ELF-1 (cell line): Measurements from ENCODE around the gene LCA5L.

Experiments
- DNase-seq: peaks from one replicate; pipeline ENCODE4 v3.0.0-alpha.2; 2016; ENCODE audit warnings: low read depth, low spot score

Gene LCA5L

GRCh38 chr21:39445321-39446269 lies at the start of gene LCA5L:
LCA5L (minus strand) TSS chr21:39445778; CDS start chr21:39428493, 17,285 bp downstream.
- peak; percentile 97 for DNase-seq

DNA sequence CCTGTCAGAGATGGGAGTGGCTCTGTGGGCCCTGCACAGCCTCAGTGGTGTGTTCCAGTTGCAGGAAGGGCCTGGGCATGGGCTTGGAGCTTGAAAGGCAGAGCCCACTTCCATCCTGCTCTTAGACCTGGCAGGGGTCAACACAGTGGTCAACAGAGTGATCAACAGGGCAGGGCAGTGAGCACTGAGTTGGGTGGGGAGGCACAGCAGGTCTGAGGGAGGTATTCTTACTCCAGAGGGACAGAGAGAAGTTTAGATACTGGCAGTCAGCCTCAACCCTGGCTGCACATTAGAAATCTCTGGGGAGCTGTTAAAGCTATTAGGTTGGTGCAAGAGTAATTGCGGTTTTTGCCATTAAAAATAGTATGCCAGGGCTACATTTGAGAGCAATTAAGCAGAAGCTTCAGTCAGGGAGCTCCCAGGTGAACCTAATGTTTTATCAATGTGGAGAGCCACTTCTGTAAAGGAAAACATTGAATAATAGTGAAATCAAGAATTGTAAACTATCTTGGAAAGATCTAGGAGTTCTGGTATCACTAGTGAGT lies 43.9 kb upstream of the LCA5L start:
- DNase-seq = no peak

DNA sequence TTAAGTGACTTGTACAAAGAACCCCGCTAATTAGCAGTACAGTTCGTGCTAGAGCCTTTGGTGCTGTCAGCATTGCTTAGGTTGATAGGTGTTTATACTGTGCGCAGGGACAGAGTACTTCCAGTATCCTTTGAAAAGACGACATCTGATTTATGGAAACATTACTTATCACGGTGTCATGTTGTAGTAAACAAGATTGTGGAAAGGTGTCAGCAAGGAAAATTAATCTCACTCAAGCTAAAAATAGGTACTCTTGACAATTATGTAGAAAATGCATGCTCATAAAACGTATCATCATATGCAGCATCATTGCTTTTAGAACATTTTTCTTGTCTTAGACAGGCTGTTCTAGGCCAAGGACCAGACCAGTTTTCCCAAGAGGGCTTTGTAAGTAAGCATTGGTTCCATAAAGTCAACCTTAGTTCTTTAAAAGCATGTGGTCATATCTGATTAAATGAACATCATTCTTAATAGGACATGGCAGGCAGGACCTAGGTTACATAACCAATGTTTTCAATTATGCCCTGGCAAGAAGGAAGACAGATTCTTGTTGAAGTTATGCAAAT lies 39.2 kb upstream of the LCA5L start:
- no peak for DNase-seq

GRCh38 chr21:39483917-39484316 lies 38.3 kb upstream of the LCA5L start:
- DNase-seq = no peak

GRCh38 chr21:39481886-39482285 lies 36.3 kb upstream of the LCA5L start:
- no peak for DNase-seq

GRCh38 chr21:39480271-39480670 lies 34.7 kb upstream of the LCA5L start:
- no peak for DNase-seq

DNA sequence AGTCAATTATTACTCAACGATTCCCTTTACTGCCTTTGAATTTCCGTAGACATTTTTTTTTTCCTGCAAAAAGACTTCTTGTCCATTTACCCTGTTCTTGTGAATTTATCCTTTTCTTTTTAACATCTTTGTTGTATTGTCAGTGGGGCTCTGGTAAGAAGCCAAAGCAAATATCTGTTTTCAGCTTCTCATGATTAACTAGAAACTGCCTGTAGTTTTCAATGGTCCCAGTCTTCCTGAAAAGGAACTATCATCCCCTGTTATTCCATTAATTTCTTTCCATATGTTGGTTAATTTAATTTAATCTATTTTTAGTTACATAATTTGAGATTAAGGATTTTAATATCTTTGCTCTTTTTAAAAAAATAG lies 34.2 kb upstream of the LCA5L start:
- no peak for DNase-seq

GRCh38 chr21:39479164-39479813 lies 33.7 kb upstream of the LCA5L start:
- no peak for DNase-seq

DNA sequence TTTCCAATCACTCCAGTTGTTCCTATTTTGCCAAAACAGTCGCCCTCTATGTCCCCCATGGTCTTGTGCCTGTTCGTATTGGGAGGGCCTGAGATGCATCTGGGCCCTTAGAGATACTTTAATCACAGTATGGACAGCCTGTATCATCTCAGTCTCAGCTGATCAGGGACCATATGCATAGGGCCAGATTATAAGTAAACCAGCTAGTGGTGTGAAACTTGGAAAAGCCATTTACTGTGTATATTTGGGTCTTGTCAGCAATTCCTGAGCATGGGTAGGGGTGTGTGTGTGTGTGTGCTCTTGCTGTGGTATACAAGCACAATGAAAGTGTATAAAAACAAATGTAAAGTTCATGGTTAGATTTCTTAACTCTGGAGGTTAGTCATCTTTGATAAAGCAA lies 29.0 kb upstream of the LCA5L start:
- no peak for DNase-seq

DNA sequence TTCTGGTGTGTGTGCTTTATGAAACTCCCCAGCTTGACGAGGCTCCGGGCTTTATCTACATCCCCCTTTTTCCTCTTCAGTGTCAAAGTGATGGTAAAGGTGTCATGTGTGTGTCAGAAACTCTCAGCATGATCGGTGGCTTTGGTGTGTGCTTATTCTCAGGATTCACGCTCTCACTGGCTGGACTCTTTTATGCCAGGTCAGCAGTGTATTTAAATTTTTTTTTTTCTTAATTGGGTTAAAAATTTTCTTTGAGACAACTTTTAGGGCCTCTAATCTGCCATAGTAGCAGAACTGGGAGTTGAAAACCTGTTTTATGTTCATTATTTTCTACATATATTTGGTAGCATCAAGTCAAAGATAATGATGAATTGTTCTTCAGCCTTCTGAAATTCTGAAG lies 27.2 kb upstream of the LCA5L start:
- DNase-seq = no peak

- no peak for DNase-seq
These were observed 26.0 kb upstream of the LCA5L start for GRCh38 chr21:39471598-39471997.

- no peak for DNase-seq
These were observed 23.0 kb upstream of the LCA5L start for GRCh38 chr21:39468559-39468958.

- DNase-seq = no peak
These were observed 22.2 kb upstream of the LCA5L start for GRCh38 chr21:39467746-39468145.

GRCh38 chr21:39466584-39466983 lies 21.0 kb upstream of the LCA5L start:
- no peak for DNase-seq

- no peak for DNase-seq
These were observed 17.7 kb upstream of the LCA5L start for GRCh38 chr21:39463308-39463707.

DNA sequence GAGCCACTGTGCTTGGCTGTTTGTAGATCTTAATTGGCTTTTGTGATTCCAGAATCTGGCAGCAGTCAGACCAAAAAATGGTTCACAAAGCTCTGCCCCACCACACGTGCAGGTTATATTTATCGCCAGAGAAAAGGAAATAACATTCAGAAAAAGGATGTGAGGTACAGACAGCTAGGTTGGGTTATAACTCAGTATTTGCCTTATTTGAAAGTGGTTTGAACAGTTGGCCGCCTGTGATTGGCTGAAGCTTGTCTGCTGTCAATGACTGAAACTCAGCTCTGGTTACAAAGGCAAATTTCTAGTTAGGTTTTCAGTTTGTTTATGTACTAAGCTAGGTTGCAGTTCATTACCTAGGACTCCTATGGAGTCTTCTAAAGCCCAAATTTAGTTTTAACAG lies 15.8 kb upstream of the LCA5L start:
- DNase-seq = no peak

- DNase-seq = no peak
These were observed 11.1 kb upstream of the LCA5L start for GRCh38 chr21:39456665-39457064.

DNA sequence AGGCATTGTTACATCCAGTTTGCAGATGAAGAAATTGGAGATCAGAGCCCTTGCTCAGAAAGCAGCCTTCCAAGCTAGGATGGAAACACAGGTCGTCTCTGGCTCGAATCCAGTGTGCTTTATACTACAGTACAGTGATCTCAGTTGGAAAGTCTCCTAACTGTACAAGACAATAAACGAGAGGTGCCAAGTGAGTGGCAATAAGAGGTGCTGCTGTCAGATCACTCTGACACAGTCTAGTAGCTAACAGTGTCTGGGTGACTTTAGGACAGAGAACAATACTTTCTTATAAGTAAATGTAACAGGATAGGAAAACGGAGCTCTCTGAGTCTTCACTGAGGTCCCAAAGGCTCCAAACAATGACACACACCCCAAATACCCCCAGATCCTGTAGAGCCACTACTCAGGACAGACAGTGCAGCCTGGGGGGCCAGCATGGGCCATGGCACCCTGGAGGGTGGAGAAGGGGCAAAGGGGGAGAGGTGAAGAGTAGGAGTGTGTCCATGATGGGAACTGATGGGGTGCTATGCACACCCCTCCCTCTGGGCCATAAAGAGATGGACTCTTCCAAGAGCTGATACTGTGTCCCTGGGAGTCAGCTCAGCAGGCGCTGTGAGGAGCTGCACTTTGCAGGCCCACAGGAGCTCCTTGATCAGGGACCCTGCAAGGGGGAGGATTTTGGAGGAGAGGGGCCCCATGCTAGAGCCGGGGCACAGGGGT lies 9.5 kb upstream of the LCA5L start:
- DNase-seq = no peak

- no peak for DNase-seq
These were observed 8.1 kb upstream of the LCA5L start for GRCh38 chr21:39453571-39454179.

- no peak for DNase-seq
These were observed 7.4 kb upstream of the LCA5L start for GRCh38 chr21:39452970-39453342.

DNA sequence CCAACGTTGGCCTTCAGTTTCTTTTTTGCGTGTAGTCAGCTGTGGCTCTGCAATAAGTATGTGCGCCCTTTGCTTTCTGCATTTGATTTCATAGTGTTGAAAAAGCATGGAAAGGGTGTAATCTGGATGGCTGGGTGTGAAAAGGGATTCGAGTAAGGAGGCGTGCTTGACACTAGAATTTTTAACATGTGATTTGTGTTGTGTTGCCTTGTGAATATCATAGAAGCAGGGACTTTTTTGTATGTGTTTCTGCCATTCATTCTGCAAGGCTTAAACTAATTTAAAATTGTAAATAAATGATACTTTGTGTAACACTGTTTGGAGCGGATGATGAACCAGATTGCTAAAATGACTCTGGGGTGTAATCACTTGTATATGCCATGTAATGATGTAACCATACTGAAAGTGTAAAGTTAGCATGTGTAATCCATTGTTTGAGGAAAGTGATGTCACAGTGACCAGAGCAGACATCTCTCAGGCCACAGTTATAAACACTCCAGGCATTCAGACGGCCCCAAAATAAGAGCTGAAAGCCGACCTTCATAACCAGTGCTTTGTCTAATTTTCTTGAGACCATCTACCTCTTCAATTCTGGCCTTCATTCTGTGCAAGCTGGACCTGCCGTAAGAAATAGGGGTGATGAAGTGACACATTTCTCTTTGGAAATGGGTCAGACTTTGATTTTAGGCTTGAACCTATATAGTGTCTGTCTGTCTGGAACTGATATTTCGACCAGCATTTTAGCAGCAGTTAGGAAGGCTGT lies 6.8 kb upstream of the LCA5L start:
- DNase-seq = no peak
